HCT116 (cell line): ENCODE measurements around the gene RNF7. TPM values are rescaled to one million over a fixed set of nuclear protein-coding genes. Genes with fewer than 3 reads are reported as not detected.

Source experiments
- ATAC-seq: fragments of 200-7000 bp; cut with Tn5 transposase; 2 replicates; pipeline ENCODE4 v1.9.1; 2020; ENCODE audit warnings: mild to moderate bottlenecking, moderate library complexity
- BruUV-seq: library from RNA; stranded (reverse); fragments of 400-500 nt; replicated peaks from 2 replicates; lab custom pipeline; 2021; lab: Mats Ljungman, UMichigan
- CTCF ChIA-PET: fragments of 300-600 bp; sonication (Branson Sonifier 250); formaldehyde crosslinking; loops from one replicate; lab custom pipeline; 2021; ENCODE audit warnings: antibody characterized with exemption; lab: Charles Lee
- POLR2A ChIA-PET: fragments of 300-600, 350-600 bp; sonication (Branson Sonifier 250); formaldehyde crosslinking; loops from one replicate; lab custom pipeline; 2021; ENCODE audit warnings: antibody characterized with exemption; lab: Charles Lee
- RAD21 ChIA-PET, 2 experiments: fragments of 300-600 bp; sonication (Branson Sonifier 250); formaldehyde crosslinking; loops; one replicate each; lab custom pipeline; 2023; ENCODE audit warnings: low total read pairs in 2 of 2; ENCODE audit not compliant: uncharacterized antibody in 2 of 2, unreplicated experiment in 2 of 2, low non-redundant PET in 1 of 2; lab: Charles Lee
- DNase-seq: peaks from one replicate; pipeline ENCODE4 v3.0.0-alpha.2; 2010; ENCODE audit warnings: low read depth, low spot score
- H2AFZ ChIP-seq: fragments of 200-600 bp; shearing (Covaris generic), sonication (generic); 2 replicates; pipeline ENCODE4 v1.6.1; 2017; ENCODE audit warnings: low read depth, mixed run types, mixed read lengths, antibody characterized with exemption, low read length; ENCODE audit not compliant: poor library complexity, severe bottlenecking
- H3K27ac ChIP-seq: 2 replicates; pipeline ENCODE4 v1.5.1; 2012; ENCODE audit warnings: low read depth, low read length
- H3K27me3 ChIP-seq: fragments of 200-600 bp; sonication (generic); 2 replicates; pipeline ENCODE4 v1.6.1; 2016; ENCODE audit warnings: mixed run types, low read length, mixed read lengths; ENCODE audit not compliant: insufficient read depth
- H3K36me3 ChIP-seq, 2 experiments: fragments of 200-500 bp in 1 of 2; fragments of 200-600 bp in 1 of 2; sonication (Bioruptor generic) in 1 of 2; sonication (generic) in 1 of 2; 2 replicates each; pipeline versions ENCODE4 v1.5.1 to v1.6.1; 2014 to 2016; ENCODE audit warnings: low read length in 2 of 2, inconsistent platforms in 1 of 2, mixed read lengths in 1 of 2, mixed run types in 1 of 2; ENCODE audit not compliant: insufficient read depth in 2 of 2, control insufficient read depth in 1 of 2
- H3K4me1 ChIP-seq, 2 experiments: fragments of 200-600 bp in 1 of 2; sonication (generic) in 1 of 2; 2 replicates each; pipeline versions ENCODE4 v1.5.1 to v1.6.1; 2012 to 2017; ENCODE audit warnings: low read length in 2 of 2, inconsistent platforms in 1 of 2, mild to moderate bottlenecking in 1 of 2, mixed read lengths in 1 of 2, mixed run types in 1 of 2, moderate library complexity in 1 of 2; ENCODE audit not compliant: insufficient read depth in 2 of 2, control insufficient read depth in 1 of 2
- H3K4me2 ChIP-seq: fragments of 200-600 bp; sonication (generic); 2 replicates; pipeline ENCODE4 v1.6.1; 2017; ENCODE audit warnings: mixed run types, low read length, mixed read lengths
- H3K4me3 ChIP-seq, 2 experiments: fragments of 200-600 bp in 1 of 2; sonication (generic) in 1 of 2; replicated peaks in 1 of 2; 2 replicates each; pipeline ENCODE4 v1.5.1; 2011 to 2016; ENCODE audit warnings: low read length in 2 of 2, control low read depth in 1 of 2, low read depth in 1 of 2, mild to moderate bottlenecking in 1 of 2, mixed read lengths in 1 of 2, mixed run types in 1 of 2
- H3K79me2 ChIP-seq: fragments of 200-600 bp; sonication (generic); 2 replicates; pipeline ENCODE4 v1.6.1; 2017; ENCODE audit warnings: mild to moderate bottlenecking, mixed run types, low read length, moderate library complexity, mixed read lengths; ENCODE audit not compliant: insufficient read depth
- H3K9ac ChIP-seq: fragments of 200-600 bp; sonication (generic); 2 replicates; pipeline ENCODE4 v1.6.1; 2016; ENCODE audit warnings: low read length, mixed read lengths
- H3K9me2 ChIP-seq: fragments of 200-600 bp; sonication (generic), shearing (Covaris generic); 2 replicates; pipeline ENCODE4 v1.6.1; 2017; ENCODE audit warnings: mixed run types, mild to moderate bottlenecking, moderate library complexity; ENCODE audit not compliant: insufficient read depth
- H3K9me3 ChIP-seq, 2 experiments: fragments of 200-500 bp in 1 of 2; fragments of 200-600 bp in 1 of 2; sonication (Bioruptor generic) in 1 of 2; sonication (generic) in 1 of 2; 2 replicates each; pipeline ENCODE4 v1.6.1; 2014 to 2017; ENCODE audit warnings: low read length in 2 of 2, mixed read lengths in 2 of 2, inconsistent platforms in 1 of 2, low read depth in 1 of 2, mild to moderate bottlenecking in 1 of 2, mixed run types in 1 of 2, moderate library complexity in 1 of 2; ENCODE audit not compliant: control insufficient read depth in 1 of 2, insufficient read depth in 1 of 2
- H4K20me1 ChIP-seq: fragments of 200-600 bp; sonication (generic), shearing (Covaris generic); 2 replicates; pipeline ENCODE4 v1.6.1; 2017; ENCODE audit warnings: mixed run types, mild to moderate bottlenecking, moderate library complexity; ENCODE audit not compliant: insufficient read depth
- CBX3 ChIP-seq: IDR thresholded peaks from 2 replicates; pipeline ENCODE4 v1.6.1; 2012; ENCODE audit warnings: low read depth
- CEBPB ChIP-seq: IDR thresholded peaks from 2 replicates; pipeline ENCODE4 v1.6.1; 2012; ENCODE audit warnings: low read depth
- EGR1 ChIP-seq: IDR thresholded peaks from 2 replicates; pipeline ENCODE4 v1.6.1; 2012; ENCODE audit warnings: low read depth
- ELF1 ChIP-seq: IDR thresholded peaks from 2 replicates; pipeline ENCODE4 v1.6.1; 2012; ENCODE audit warnings: low read depth, borderline replicate concordance
- EZH2 ChIP-seq: fragments of 200-600 bp; sonication (generic); IDR thresholded peaks from 2 replicates; pipeline ENCODE4 v1.6.1; 2017; ENCODE audit warnings: antibody characterized with exemption, mixed run types
- MAX ChIP-seq: IDR thresholded peaks from 2 replicates; pipeline ENCODE4 v1.6.1; 2012
- POLR2A ChIP-seq: IDR thresholded peaks from 2 replicates; pipeline ENCODE4 v1.7.0; 2011; ENCODE audit warnings: borderline replicate concordance; ENCODE audit not compliant: insufficient read depth, insufficient read length; ENCODE audit errors: extremely low read depth
- POLR2AphosphoS5 ChIP-seq: IDR thresholded peaks from 2 replicates; pipeline ENCODE4 v1.6.1; 2011; ENCODE audit warnings: mild to moderate bottlenecking, low read depth, low read length, moderate library complexity
- RAD21 ChIP-seq: IDR thresholded peaks from 2 replicates; pipeline ENCODE4 v1.6.1; 2012; ENCODE audit warnings: low read depth, mild to moderate bottlenecking
- REST ChIP-seq: IDR thresholded peaks from 2 replicates; pipeline ENCODE4 v1.6.1; 2012; ENCODE audit warnings: low read depth
- SIN3A ChIP-seq: IDR thresholded peaks from 2 replicates; pipeline ENCODE4 v1.6.1; 2012; ENCODE audit warnings: low read depth
- SP1 ChIP-seq: IDR thresholded peaks from 2 replicates; pipeline ENCODE4 v1.6.1; 2012; ENCODE audit warnings: low read depth
- TCF7L2 ChIP-seq: IDR thresholded peaks from 2 replicates; pipeline ENCODE4 v1.7.0; 2011; ENCODE audit warnings: borderline replicate concordance, inconsistent platforms; ENCODE audit not compliant: insufficient read depth, insufficient read length; ENCODE audit errors: extremely low read depth
- YY1 ChIP-seq: IDR thresholded peaks from 2 replicates; pipeline ENCODE4 v1.6.1; 2011; ENCODE audit warnings: low read length, low read depth, moderate library complexity, mild to moderate bottlenecking; ENCODE audit not compliant: insufficient replicate concordance; ENCODE audit errors: extremely low read depth
- ZBTB33 ChIP-seq: IDR thresholded peaks from 2 replicates; pipeline ENCODE4 v1.6.1; 2011; ENCODE audit warnings: mild to moderate bottlenecking, low read length, moderate library complexity; ENCODE audit not compliant: insufficient replicate concordance; ENCODE audit errors: extremely low read depth
- ZFX ChIP-seq: fragments of 450-650 bp; IDR thresholded peaks from 2 replicates; pipeline ENCODE4 v1.6.1; 2017
- ZNF274 ChIP-seq: fragments of 200-500 bp; sonication (Bioruptor generic); IDR thresholded peaks from 2 replicates; pipeline ENCODE4 v1.6.1; 2014; ENCODE audit warnings: mild to moderate bottlenecking, low read depth, low read length, inconsistent platforms
- intact Hi-C: fragments of 100-400 bp; cut with micrococcal nuclease; formaldehyde crosslinking; loops from 2 replicates; pipeline ENCODE4 v1.10.0; 2022
- total RNA-seq: library from RNA; stranded (reverse); gene quantifications from one replicate; pipeline ENCODE4 v1.2.1, GENCODE V29; 2021; ENCODE audit not compliant: unreplicated experiment
- TF ChIP-seq, protein P1 (sequence below), 3 experiments: fragments of 200-600 bp in 1 of 3; sonication (generic) in 1 of 3; IDR thresholded peaks in 2 of 3; conservative IDR thresholded peaks in 1 of 3; 2 replicates each; pipeline ENCODE4 v1.5.1; 2012 to 2017; ENCODE audit warnings: low read depth in 2 of 3, low read length in 2 of 3, antibody characterized with exemption in 1 of 3, borderline replicate concordance in 1 of 3, control low read depth in 1 of 3, mild to moderate bottlenecking in 1 of 3, mixed read lengths in 1 of 3, mixed run types in 1 of 3, moderate library complexity in 1 of 3; ENCODE audit not compliant: insufficient read depth in 1 of 3
- TF ChIP-seq, protein P2 (sequence below): IDR thresholded peaks from 2 replicates; pipeline ENCODE4 v1.6.1; 2012

The RNF7 gene
- total RNA-seq, 1 experiment from 2014 or later, result 82.3 TPM

DNA sequence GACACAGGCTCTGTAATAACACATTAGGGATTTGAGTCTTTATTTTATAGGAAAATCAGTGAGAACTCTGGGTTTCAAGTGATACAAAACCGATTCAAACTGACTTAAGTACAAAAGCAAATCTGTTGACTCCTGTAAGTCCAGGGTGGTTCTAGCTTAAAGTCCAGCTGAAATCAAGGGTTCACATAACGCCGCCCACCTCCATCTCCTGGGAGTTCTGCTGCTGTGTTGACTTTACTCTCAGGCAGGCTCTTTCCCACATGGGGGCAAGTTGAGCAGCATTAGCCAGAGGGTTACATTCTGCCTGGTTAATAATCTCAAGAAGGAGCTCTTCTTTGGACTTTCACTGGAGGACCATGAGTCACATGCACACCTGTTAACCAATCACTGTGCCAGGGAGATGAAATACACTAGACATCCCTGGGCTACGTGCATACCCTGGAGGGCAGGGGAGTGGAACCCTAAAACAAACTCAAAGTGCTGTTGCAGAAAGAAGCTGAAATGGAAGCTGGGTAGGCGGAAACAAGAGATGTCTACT lies 9.7 kb upstream of the RNF7 start:
- H3K27ac ChIP-seq, result no peak overlapping the region
- intact Hi-C loops, result no loop called here
- CTCF ChIA-PET, result no interaction called here
- H3K9ac ChIP-seq, result no peak overlapping the region
- RAD21 ChIA-PET, result no interaction called here
- H3K4me1 ChIP-seq, result no peaks in the 10 kb centered on the region
- no peaks in the 10 kb centered on the region for H3K9me3 ChIP-seq
- H2AFZ ChIP-seq, result no peak overlapping the region
- H3K4me2 ChIP-seq, result no peak overlapping the region
- no peaks in the 10 kb centered on the region for H3K9me2 ChIP-seq
- H3K79me2 ChIP-seq, result no peaks in the 10 kb centered on the region
- no peak overlapping the region for H3K4me3 ChIP-seq
- DNase-seq (no peak), ATAC-seq (no peak)
- no peaks in the 10 kb centered on the region for H3K36me3 ChIP-seq
- no peaks in the 10 kb centered on the region for H3K27me3 ChIP-seq
- TF ChIP-seq RAD21 (no peak), TCF7L2 (no peak), SP1 (no peak), YY1 (no peak), CBX3 (no peak), ZFX (no peak), MAX (no peak), EZH2 (no peak), POLR2AphosphoS5 (no peak), CEBPB (no peak), ZNF274 (no peak), ZBTB33 (no peak), EGR1 (no peak), SIN3A (no peak), ELF1 (no peak), REST (no peak), POLR2A (no peak)
- TF ChIP-seq, protein P1, sequence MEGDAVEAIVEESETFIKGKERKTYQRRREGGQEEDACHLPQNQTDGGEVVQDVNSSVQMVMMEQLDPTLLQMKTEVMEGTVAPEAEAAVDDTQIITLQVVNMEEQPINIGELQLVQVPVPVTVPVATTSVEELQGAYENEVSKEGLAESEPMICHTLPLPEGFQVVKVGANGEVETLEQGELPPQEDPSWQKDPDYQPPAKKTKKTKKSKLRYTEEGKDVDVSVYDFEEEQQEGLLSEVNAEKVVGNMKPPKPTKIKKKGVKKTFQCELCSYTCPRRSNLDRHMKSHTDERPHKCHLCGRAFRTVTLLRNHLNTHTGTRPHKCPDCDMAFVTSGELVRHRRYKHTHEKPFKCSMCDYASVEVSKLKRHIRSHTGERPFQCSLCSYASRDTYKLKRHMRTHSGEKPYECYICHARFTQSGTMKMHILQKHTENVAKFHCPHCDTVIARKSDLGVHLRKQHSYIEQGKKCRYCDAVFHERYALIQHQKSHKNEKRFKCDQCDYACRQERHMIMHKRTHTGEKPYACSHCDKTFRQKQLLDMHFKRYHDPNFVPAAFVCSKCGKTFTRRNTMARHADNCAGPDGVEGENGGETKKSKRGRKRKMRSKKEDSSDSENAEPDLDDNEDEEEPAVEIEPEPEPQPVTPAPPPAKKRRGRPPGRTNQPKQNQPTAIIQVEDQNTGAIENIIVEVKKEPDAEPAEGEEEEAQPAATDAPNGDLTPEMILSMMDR (IDR thresholded peaks at IDR 0.05 in 2 of 3, conservative IDR thresholded peaks at IDR 0.05 in 1 of 3; ENCODE audit: borderline replicate concordance in 1 of 3, insufficient read depth in 1 of 3, low read depth in 2 of 3, low read length in 2 of 3), result no peak
- TF ChIP-seq, protein P2, sequence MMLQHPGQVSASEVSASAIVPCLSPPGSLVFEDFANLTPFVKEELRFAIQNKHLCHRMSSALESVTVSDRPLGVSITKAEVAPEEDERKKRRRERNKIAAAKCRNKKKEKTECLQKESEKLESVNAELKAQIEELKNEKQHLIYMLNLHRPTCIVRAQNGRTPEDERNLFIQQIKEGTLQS, result no peak
- POLR2A ChIA-PET, result no interaction called here
- BruUV-seq, result no TSS peak
- no peaks in the 10 kb centered on the region for H4K20me1 ChIP-seq
